AG04449 (cell line): ENCODE results near the gene TRIO.

Source experiments
- CTCF ChIA-PET: fragments of 350-600 bp; formaldehyde crosslinking; extraction: SDS; loops from one replicate; lab custom pipeline; 2021; ENCODE audit warnings: antibody characterized with exemption; lab: Yijun Ruan, JAX
- POLR2A ChIA-PET: fragments of 400-600, 350-600 bp; formaldehyde crosslinking; extraction: SDS; loops from one replicate; lab custom pipeline; 2020; ENCODE audit warnings: antibody characterized with exemption, inconsistent platforms; lab: Yijun Ruan, JAX
- DNase-seq: peaks from one replicate; pipeline ENCODE4 v3.0.0-alpha.2; 2010; ENCODE audit warnings: low read depth, low spot score
- H3K4me3 ChIP-seq: 2 replicates; pipeline ENCODE4 v1.5.1; 2011; ENCODE audit warnings: low read depth, mild to moderate bottlenecking, control low read depth, low read length
- TF ChIP-seq, protein P1 (sequence below): IDR thresholded peaks from one replicate; pipeline ENCODE4 v1.5.1; 2011; ENCODE audit warnings: mild to moderate bottlenecking, moderate library complexity, low read length, control low read depth, inconsistent platforms; ENCODE audit not compliant: insufficient read depth; ENCODE audit errors: missing control alignments

Gene TRIO

GRCh38 chr5:14161825-14162556 is 18.8 kb downstream of the TRIO start:
- DNase-seq, result no peak
- ChIA-PET POLR2A (no interaction called here), CTCF (interaction anchor here (2.8 kb wide), 1 partner anchor 109 kb away, joined by 15 read pairs; no protein-coding TSS in a partner anchor)
- TF ChIP-seq, protein P1, sequence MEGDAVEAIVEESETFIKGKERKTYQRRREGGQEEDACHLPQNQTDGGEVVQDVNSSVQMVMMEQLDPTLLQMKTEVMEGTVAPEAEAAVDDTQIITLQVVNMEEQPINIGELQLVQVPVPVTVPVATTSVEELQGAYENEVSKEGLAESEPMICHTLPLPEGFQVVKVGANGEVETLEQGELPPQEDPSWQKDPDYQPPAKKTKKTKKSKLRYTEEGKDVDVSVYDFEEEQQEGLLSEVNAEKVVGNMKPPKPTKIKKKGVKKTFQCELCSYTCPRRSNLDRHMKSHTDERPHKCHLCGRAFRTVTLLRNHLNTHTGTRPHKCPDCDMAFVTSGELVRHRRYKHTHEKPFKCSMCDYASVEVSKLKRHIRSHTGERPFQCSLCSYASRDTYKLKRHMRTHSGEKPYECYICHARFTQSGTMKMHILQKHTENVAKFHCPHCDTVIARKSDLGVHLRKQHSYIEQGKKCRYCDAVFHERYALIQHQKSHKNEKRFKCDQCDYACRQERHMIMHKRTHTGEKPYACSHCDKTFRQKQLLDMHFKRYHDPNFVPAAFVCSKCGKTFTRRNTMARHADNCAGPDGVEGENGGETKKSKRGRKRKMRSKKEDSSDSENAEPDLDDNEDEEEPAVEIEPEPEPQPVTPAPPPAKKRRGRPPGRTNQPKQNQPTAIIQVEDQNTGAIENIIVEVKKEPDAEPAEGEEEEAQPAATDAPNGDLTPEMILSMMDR, result no peak
- no peak overlapping the region for H3K4me3 ChIP-seq

DNA sequence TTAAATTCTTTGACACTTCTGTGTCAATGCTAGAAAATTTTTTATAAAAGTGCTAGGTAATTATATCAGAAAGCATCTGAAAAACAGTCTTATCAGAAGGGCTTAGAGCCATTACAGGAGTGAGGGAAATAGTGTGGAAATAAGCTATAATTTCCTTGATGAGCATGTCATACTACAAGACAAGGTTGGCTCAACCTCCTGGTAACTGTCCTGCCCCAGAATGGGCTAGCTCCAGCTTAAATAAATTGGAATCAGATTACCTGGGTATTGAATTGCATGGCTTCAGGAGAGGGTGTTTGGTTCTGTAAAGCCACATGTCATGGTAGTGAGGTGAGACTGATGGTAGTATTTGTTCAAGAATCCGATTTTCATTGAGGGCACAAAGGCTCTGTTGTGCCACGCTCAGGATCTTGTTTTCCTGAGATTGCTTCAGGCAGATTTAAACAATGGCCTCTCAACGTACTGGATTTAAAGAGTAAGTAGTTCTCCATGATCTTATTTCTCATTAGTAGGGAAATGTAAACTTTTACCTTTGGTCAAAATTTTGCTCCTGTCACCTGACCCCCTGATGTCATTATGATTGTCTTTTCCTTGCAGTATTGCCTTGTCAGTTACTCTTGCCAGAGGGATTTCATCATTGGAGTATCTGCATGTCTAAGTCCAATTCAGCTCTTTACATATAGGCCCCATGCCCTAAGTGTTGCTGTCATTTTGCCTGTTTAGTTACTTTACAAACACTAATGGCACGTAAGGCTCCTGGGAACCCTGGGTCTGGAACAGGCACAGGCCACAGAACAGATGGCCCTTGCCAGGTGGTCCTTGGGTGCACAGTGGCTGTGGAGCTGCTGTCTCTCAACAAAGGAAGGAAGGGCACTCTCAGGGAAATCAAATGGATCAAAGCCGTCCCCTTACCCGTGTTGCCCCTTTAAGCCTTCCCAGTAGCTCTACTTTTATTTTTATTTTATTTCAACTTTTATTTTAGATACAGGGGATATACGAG is 21.3 kb downstream of the TRIO start:
- ChIA-PET POLR2A (no interaction called here), CTCF (interaction anchor here (1.7 to 1.9 kb wide), 2 partner anchors 105 to 106 kb away, joined by 5 to 7 read pairs; no protein-coding TSS in a partner anchor)

GRCh38 chr5:14165375-14166106 is 22.4 kb downstream of the TRIO start:
- DNase-seq, result no peak
- POLR2A ChIA-PET, result interaction anchor here (0.6 kb wide), 1 partner anchor 9 kb away, joined by 3 read pairs; no protein-coding TSS in a partner anchor

More for the DNA sequence above, 21.3 kb downstream of the TRIO start:
- no peak overlapping the region for H3K4me3 ChIP-seq
- no peak for DNase-seq
- TF ChIP-seq, protein P1, result no peak

DNA sequence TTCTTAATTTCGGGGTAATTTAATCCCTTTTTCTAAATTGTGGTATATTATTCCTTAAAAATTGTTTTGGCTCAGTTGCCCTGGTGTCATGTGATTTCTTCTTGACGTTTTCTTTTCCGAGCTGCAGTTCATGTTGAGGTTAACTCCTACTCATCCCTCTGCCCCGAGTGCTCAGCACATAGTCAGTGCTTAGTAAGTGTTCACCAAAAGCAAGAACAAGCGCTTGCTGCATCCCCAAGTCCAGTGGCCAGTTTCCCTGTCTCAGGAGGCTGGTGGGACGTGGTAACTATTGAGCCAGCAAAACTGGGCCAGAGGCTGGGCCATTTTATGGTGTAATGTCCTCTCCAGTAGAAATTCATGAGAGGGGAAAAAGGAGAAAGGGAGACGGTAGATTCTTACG is 23.3 kb downstream of the TRIO start:
- H3K4me3 ChIP-seq, result no peak overlapping the region
- ChIA-PET POLR2A (interaction anchor here (2.1 kb wide), 1 partner anchor 10 kb away, joined by 8 read pairs; no protein-coding TSS in a partner anchor), CTCF (interaction anchor here (1.9 kb wide), 1 partner anchor 104 kb away, joined by 7 read pairs; no protein-coding TSS in a partner anchor)
- DNase-seq, result no peak
- TF ChIP-seq, protein P1, result no peak

More at GRCh38 chr5:14165375-14166106, 22.4 kb downstream of the TRIO start:
- no peak overlapping the region for H3K4me3 ChIP-seq
- CTCF ChIA-PET, result interaction anchor here (1.9 kb wide), 1 partner anchor 104 kb away, joined by 7 read pairs; no protein-coding TSS in a partner anchor
- TF ChIP-seq, protein P1, result no peak

DNA sequence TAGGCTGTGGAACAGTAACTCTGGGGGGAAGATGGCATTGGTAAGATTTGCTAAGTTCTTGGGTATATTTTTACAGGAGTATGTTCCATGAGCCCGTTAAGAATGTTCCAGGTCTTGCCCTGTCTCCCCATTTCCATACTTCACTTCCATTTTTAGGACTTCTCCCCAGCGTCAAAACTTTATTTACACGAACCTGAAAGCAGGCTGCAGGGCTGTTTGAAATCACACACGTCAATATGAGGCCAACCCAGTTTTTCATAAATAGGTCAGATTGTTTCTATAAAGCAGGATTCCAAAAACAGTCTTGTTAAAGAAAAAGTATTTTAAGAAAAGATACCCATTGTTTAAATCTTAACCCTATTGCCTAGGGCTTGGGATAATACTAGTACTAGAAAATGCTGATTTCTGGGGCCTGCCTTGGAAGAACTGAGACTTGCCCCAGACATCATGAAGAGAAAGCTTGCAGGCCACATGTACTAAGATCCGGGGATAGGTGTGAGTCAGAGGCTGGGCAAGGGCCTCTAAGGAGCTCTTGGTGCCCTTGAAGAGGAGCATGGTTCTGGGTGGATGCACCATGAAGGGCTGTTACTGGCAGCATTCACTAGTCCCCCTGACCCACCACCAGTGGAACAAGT is 24.2 kb downstream of the TRIO start:
- H3K4me3 ChIP-seq, result no peak overlapping the region
- DNase-seq, result no peak
- TF ChIP-seq, protein P1, result no peak
- POLR2A ChIA-PET, result interaction anchor here (0.6 to 2.1 kb wide), 3 partner anchors 10 to 23 kb away, joined by 3 to 8 read pairs (median 3); no protein-coding TSS in a partner anchor
- CTCF ChIA-PET, result interaction anchor here (1.6 kb wide), 1 partner anchor 103 kb away, joined by 5 read pairs; no protein-coding TSS in a partner anchor
